HG03460 (cell line): ENCODE data around the gene PKHD1.

Experiments used
- ATAC-seq: cut with Tn5 transposase; IDR thresholded peaks from one replicate; pipeline ENCODE4 v1.9.1; 2021; ENCODE audit not compliant: unreplicated experiment

The PKHD1 gene

DNA sequence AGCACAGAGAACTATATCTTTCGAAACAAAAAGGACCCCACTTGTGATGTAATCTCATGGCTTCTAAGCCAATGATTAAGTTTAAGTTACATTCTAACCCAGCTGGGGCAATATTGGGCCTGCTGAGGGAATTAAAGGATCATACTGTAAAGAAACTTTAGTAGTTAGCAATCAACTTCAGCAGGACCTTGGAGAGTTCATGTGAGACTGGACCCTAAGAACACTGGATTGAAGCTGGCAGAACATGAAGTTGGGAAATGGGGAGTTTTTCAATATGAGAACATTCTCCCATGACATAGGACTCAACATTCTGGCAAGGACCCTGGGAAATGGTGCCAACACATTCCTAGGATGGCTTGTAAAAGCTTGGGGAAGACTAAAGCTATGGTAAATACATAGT lies 516.2 kb downstream of the PKHD1 start:
- no peak for ATAC-seq

DNA sequence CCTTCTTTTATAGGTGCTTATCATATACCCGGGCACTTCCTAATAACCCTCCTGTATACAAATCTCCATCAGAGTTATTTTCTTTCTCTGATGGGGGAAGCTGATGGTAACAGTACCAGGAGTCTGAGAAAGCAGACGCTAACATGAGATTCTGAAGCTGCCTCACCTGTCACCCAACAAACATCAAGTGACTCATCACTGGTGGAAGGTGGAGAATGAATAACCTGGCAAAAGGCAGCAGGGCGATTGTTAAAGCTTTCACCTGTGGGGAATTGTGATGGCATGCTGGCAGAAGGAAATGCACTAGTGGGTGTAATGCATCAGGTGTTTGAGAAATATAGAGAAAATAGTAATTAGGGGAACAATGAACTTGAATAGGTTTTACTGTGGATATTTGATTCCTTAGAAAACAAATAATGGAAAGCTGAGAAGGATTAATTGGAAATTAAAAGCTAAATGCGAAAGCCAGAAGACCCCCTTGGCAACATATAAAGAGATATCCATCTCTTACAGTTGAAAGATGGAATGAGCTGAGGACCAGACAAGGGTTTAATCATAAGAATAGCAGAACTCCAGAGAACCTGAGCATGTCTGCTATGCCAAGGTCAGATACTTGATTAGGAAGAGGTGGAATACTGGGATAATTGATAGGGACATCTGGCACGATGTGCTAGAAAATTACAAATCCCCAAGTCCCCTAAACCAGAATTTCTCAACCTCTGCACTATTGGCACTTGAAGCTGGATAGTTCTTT lies 517.1 kb downstream of the PKHD1 start:
- no peak for ATAC-seq

DNA sequence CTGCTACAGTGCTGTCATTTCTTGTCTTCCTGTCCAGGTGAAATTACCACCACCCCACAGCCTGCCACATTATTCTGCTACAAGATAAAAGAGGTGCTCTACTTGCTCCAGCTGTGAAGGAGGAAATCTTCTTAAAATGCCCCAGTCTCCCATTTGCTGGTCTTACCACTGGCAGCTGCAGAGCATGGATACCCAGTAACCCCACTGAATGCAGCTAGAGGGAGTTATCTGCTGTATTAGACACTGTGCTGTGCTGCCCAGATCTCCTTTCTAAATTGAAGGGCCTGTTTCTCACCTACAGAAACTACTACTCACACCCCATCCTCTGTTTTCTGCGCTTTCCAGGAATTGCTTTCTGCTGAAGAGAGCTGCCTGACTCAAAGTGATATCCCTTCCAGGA lies 517.8 kb downstream of the PKHD1 start:
- no peak for ATAC-seq

DNA sequence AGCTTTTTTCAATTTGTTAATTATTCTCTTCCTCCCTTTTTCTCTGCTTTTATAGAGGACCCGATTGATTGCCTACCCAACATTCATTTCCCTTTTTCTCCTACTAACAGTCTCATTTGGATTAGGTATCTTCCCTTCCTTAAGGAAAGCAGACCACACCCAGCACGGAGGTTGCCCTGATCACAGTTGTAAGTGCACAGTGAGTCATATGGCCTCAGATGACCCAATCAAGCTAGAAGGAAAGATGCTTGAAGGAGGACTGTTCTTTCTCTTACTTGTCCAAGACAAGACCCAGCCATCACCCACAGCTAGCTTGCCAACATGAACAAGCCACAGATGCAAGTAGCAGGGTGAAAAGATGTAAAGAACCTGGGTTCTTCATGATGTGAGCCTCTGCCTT lies 518.6 kb downstream of the PKHD1 start:
- no peak for ATAC-seq

DNA sequence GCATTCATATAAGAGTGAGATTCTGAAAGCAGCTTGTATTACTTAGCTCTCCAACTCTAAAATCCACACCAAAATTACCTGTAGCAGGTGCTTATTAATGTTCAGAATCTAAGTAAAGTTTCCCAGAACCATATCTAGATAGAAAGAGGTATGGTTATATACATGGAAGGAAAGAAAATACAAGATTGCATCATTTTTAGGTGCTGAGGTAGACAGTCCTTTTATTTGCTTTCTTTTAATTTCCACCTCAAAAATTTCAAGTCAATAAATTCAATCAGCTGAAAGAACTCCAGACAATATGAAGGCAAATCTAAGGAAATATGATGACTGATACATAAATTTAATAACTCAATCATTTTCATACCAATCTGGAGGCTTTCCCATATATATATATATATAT lies 521.9 kb downstream of the PKHD1 start:
- no peak for ATAC-seq
